Esophagus muscularis mucosa (tissue), 4 donors: ENCODE data around the gene ZNF423. TPM values are rescaled to one million over a fixed set of nuclear protein-coding genes. Genes with fewer than 3 reads are reported as not detected.

Experiments
- DNase-seq: peaks from one replicate; pipeline ENCODE4 v3.0.0-alpha.2; 2017; ENCODE audit errors: extremely low spot score
- H3K27ac ChIP-seq, 4 donors: fragments of 200-600 bp; sonication (generic); replicated peaks in 1 of 4; 1 replicate in 3 of 4; 2 replicates in 1 of 4; pipeline ENCODE4 v1.5.1; 2016 to 2019; ENCODE audit warnings: mild to moderate bottlenecking in 1 of 4
- H3K27me3 ChIP-seq, 4 donors: fragments of 200-600 bp; sonication (generic); one replicate each; pipeline versions ENCODE4 v1.5.1 to v1.6.0; 2016 to 2019
- H3K36me3 ChIP-seq, 4 donors: fragments of 200-600 bp; sonication (generic); one replicate each; pipeline ENCODE4 v1.5.1; 2016 to 2019
- H3K4me1 ChIP-seq, 4 donors: fragments of 200-600 bp; sonication (generic); one replicate each; pipeline ENCODE4 v1.5.1; 2016 to 2019
- H3K4me3 ChIP-seq, 4 donors: fragments of 200-600 bp; sonication (generic); 1 replicate in 2 of 4; 2 replicates in 2 of 4; pipeline ENCODE4 v1.5.1; 2016 to 2019; ENCODE audit warnings: mild to moderate bottlenecking in 4 of 4, moderate library complexity in 1 of 4
- H3K9me3 ChIP-seq, 4 donors: fragments of 200-600 bp; sonication (generic); 1 replicate in 3 of 4; 2 replicates in 1 of 4; pipeline ENCODE4 v1.5.1; 2016 to 2019
- EP300 ChIP-seq: sonication (generic); formaldehyde crosslinking; IDR thresholded peaks from one replicate; pipeline ENCODE4 v1.6.1; 2017; ENCODE audit warnings: antibody characterized with exemption
- POLR2A ChIP-seq: fragments of 450-650 bp; IDR thresholded peaks from one replicate; pipeline ENCODE4 v1.6.1; 2017; ENCODE audit warnings: antibody characterized with exemption, moderate library complexity, mild to moderate bottlenecking, low read depth
- POLR2AphosphoS5 ChIP-seq, 2 donors: sonication (generic); formaldehyde crosslinking; IDR thresholded peaks; one replicate each; pipeline ENCODE4 v1.6.1; 2017; ENCODE audit warnings: antibody characterized with exemption in 2 of 2
- WGBS: methylation state at CpG from one replicate; pipeline ENCODE4 v1.1.5; 2018; 5-methylcytosine and 5-hydroxymethylcytosine counted together
- intact Hi-C: fragments of 100-400 bp; cut with DNase I; formaldehyde crosslinking; loops from one replicate; pipeline ENCODE4 v1.15.1; 2023
- total RNA-seq, 4 donors: library from RNA; depleted of rRNA; stranded (reverse); fragments of >200 nt; gene quantifications; one replicate each; pipeline versions ENCODE4 v1.1.0 to v1.2.1, GENCODE V29; 2016
- TF ChIP-seq, protein P1 (sequence below), 3 experiments: fragments of 200-600 bp in 2 of 3; fragments of 450-650 bp in 1 of 3; sonication (generic) in 2 of 3; IDR thresholded peaks; one replicate each; pipeline ENCODE4 v1.5.1; 2017 to 2019; ENCODE audit warnings: antibody characterized with exemption in 3 of 3, mild to moderate bottlenecking in 2 of 3, moderate library complexity in 1 of 3

Gene ZNF423
- total RNA-seq, 4 donors from 2014 or later = 8.7 to 22.5 (median 10.3) TPM

DNA sequence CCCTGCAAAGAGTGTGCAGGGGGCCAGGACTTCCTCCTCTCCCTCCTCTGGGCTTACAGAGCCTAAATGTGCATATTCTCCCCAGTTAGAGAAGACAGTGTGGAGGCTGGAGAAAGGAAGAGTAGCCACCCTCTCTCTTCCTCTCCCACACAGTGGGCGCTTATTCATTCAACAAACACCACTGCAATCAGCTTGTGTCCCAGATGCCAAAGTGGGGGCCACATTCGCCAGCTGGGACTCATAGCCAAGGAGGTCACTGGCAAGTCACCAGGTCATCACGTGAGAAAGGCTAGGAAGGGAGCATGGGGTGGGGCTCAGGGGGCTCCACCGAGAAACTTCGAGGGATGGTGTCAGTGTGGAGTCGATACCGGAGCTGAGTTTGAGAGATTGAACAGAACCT is 45.0 kb upstream of the ZNF423 start:
- Histone ChIP-seq H3K9me3 (no peaks in the 10 kb centered on the region), H3K36me3 (no peaks in the 10 kb centered on the region), H3K27me3 (peaks cover 0 to 12% (median 0%) of the 10 kb centered on the region in 4 donors), H3K27ac (no peak overlapping the region), H3K4me3 (no peak overlapping the region), H3K4me1 (no peaks in the 10 kb centered on the region)
- DNase-seq = no peak
- intact Hi-C loops = no loop called here
- WGBS = 75% methylated on average over 7 of the region's 7 CpGs
- TF ChIP-seq, protein P1, sequence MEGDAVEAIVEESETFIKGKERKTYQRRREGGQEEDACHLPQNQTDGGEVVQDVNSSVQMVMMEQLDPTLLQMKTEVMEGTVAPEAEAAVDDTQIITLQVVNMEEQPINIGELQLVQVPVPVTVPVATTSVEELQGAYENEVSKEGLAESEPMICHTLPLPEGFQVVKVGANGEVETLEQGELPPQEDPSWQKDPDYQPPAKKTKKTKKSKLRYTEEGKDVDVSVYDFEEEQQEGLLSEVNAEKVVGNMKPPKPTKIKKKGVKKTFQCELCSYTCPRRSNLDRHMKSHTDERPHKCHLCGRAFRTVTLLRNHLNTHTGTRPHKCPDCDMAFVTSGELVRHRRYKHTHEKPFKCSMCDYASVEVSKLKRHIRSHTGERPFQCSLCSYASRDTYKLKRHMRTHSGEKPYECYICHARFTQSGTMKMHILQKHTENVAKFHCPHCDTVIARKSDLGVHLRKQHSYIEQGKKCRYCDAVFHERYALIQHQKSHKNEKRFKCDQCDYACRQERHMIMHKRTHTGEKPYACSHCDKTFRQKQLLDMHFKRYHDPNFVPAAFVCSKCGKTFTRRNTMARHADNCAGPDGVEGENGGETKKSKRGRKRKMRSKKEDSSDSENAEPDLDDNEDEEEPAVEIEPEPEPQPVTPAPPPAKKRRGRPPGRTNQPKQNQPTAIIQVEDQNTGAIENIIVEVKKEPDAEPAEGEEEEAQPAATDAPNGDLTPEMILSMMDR (IDR thresholded peaks at IDR 0.05) = no peak
- TF ChIP-seq EP300 (no peak), POLR2A (no peak), POLR2AphosphoS5 (IDR thresholded peaks at IDR 0.05) (no peak)

DNA sequence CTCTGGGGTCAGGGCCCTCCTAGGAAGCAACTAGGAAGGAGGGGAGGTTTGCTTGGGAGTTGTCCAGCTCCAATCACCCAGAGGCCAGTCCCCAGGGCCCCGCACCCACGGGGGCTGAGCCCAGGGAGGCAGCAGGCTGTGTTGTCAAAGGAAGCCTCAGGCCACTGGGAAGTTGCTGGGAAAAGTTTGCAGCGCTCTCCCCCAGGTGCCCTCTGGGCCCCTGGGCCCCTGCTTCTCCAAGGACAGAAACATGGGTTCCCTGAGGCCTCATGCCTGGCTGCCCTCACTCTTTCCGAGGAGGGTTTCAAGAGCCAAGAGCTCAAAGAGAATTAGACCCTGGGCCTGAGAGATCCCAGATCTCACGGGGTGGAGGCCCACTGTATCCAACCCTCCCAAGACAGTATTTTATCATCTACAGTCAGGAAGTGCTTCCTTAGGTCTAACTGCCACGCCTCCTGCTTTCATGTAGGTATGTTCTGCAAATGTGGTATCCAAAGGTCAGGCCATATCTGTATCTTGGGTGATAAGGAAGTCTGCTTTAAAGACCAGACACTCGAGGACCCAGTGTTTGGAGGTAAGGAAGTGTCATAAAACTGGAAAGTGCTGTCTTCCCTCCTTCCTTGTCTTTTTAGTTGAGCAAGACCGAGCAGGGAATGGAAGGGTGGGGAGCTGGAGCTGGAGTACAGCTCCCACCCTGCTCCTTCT is 44.2 kb upstream of the ZNF423 start:
- Histone ChIP-seq H3K4me3 (no peak overlapping the region), H3K36me3 (no peaks in the 10 kb centered on the region), H3K27me3 (peaks cover 0 to 19% (median 0%) of the 10 kb centered on the region in 4 donors), H3K27ac (no peak overlapping the region), H3K4me1 (no peaks in the 10 kb centered on the region), H3K9me3 (no peaks in the 10 kb centered on the region)
- TF ChIP-seq POLR2AphosphoS5 (IDR thresholded peaks at IDR 0.05) = no peak
- TF ChIP-seq, protein P1 (IDR thresholded peaks at IDR 0.05) = no peak
- no peak for TF ChIP-seq POLR2A
- no peak for TF ChIP-seq EP300
- no peak for DNase-seq
- intact Hi-C loops = no loop called here
- WGBS = 78% methylated on average over 5 of the region's 8 CpGs

DNA sequence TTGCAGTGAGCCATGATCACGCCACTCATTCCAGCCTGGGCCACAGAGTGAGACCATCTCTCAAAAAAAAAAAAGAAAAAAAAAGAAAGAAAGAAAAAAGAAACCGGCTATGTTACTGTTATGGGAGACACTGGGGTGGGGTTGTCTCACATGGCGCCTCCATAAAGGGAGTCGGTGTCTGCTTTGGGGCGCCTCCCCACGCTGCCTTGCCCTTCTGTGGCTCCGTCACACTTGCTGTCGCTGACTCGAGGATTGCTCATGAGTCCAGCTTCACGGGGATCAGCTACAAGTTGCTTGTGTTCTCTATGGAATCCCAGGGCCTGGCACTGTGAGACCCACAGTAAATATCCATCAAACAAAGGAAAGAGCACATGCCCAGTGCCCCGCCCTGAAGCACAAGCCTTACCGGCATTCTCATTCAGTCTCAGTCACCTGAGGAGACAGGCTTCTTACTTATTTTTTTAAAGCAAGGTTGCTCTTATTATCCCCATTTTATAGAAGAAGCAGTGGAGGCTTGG is 40.6 kb upstream of the ZNF423 start:
- Histone ChIP-seq H3K27ac (no peak overlapping the region), H3K4me1 (no peaks in the 10 kb centered on the region), H3K36me3 (no peaks in the 10 kb centered on the region), H3K27me3 (peaks cover 0 to 19% (median 0%) of the 10 kb centered on the region in 4 donors), H3K9me3 (no peaks in the 10 kb centered on the region), H3K4me3 (no peak overlapping the region)
- TF ChIP-seq, protein P1 (IDR thresholded peaks at IDR 0.05) = no peak
- no peak for TF ChIP-seq POLR2A
- no peak for TF ChIP-seq EP300
- intact Hi-C loops = no loop called here
- 88% methylated on average over 12 of the region's 12 CpGs for WGBS
- no peak for DNase-seq

- H3K36me3 ChIP-seq = no peaks in the 10 kb centered on the region
- no peaks in the 10 kb centered on the region for H3K4me1 ChIP-seq
- no peak overlapping the region for H3K4me3 ChIP-seq
- WGBS = 65% methylated on average over 5 of the region's 5 CpGs
- no peak for DNase-seq
- peaks cover 0 to 6% (median 0%) of the 10 kb centered on the region in 4 donors for H3K9me3 ChIP-seq
- peaks cover 0 to 16% (median 0%) of the 10 kb centered on the region in 4 donors for H3K27me3 ChIP-seq
- no peak overlapping the region for H3K27ac ChIP-seq
- TF ChIP-seq, protein P1 (IDR thresholded peaks at IDR 0.05) = peak in 1 of 3 experiments; percentile 13
- no peak for TF ChIP-seq POLR2AphosphoS5 (IDR thresholded peaks at IDR 0.05)
- intact Hi-C loops = no loop called here
These were observed 35.0 kb upstream of the ZNF423 start for GRCh38 chr16:49890876-49891275.
